NCI-H2227 treated with DMSO at 0.1 percent for 48 hours (cell line): ENCODE results near the gene PPIAL4G.
"Not testable (repeated sequence)": the region's sequence is repeated elsewhere in the genome, so short reads cannot be mapped to it uniquely, and the experiment has no call there.

ENCODE experiments used
- DNase-seq: peaks from one replicate; lab custom pipeline; 2025; lab: John Stamatoyannopoulos, UW

Gene PPIAL4G

GRCh38 chr1:148483029-148483428 lies at the start of gene PPIAL4G:
TSS of gene PPIAL4G (minus strand) at chr1:148483302. CDS start at chr1:148483252, 50 bp downstream.
- DNase-seq = not testable (repeated sequence)

- not testable (repeated sequence) for DNase-seq
Measured at GRCh38 chr1:148532158-148532557, 49.1 kb upstream of the PPIAL4G start.

DNA sequence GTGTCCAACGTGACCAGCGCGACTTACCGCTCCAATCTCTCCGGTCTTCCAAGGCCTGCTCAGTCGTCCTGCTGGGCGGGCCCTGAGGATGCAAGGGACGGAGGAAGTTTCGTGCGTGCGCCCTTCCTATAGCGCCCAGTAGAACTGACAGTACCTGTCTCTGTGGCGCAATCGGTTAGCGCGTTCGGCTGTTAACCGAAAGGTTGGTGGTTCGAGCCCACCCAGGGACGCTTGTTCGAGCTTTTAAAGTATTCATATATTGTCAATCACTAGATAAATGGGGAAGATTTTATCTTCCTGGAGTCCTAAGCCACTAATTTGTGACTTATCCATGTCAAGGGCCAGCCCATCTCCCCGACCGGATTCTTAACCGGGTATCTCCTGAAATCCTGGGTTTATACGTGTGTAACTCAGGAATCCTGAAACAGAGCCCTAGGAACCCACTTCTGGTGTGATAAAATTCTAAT lies 46.0 kb upstream of the PPIAL4G start:
- DNase-seq = not testable (repeated sequence)

- DNase-seq = not testable (repeated sequence)
Measured at GRCh38 chr1:148528591-148528990, 45.5 kb upstream of the PPIAL4G start.

- not testable (repeated sequence) for DNase-seq
Measured at GRCh38 chr1:148526587-148526986, 43.5 kb upstream of the PPIAL4G start.

DNA sequence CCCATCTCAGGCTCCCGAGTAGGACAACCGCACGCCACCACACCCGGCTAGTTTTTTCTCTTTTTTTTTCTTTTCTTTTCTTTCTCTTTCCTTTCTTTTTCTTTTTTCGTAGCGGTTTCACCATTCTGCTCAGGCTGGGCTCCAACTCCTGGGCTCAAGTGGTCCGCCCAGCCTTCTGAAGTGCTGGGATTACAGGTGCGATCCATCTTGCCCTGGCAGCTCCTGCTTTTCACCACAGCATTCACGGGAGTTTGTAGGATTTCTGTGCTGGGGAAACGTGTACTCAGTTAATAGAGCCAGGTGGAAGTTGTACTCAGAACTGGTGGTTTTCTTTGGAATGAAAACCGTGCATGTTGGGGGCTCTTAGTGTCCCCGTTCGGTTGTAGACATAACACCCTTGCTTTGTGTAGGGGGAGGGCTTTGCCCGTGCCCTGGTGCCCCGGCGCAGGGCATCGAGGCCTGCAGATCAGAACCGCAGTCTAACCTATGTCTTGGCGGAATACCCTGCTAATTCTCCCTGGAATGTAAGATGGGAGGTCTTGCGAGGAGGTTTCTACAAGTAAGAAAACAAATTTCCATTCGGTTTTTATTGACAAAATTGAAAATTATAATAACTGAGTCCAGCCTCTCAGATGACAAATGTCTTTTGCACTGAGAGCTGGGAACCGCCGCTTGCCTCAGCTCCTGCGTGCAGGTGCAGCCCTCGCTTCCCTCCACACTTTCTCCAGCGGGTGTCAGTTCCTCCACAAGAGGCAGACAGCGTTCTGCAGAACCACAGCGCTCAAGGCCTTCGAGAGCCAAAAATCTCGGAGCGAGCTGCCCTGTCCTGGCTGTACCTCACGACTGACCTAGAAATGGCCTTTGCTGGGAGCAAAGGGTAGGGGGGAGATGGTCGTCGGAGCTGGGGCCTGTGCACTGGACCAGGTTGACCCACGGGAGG lies 40.4 kb upstream of the PPIAL4G start:
- DNase-seq = not testable (repeated sequence)

GRCh38 chr1:148522561-148523204 lies 39.6 kb upstream of the PPIAL4G start:
- peak; percentile 0 for DNase-seq

GRCh38 chr1:148522072-148522471 lies 39.0 kb upstream of the PPIAL4G start:
- peak; percentile 0 for DNase-seq

GRCh38 chr1:148514310-148514709 lies 31.2 kb upstream of the PPIAL4G start:
- not testable (repeated sequence) for DNase-seq

DNA sequence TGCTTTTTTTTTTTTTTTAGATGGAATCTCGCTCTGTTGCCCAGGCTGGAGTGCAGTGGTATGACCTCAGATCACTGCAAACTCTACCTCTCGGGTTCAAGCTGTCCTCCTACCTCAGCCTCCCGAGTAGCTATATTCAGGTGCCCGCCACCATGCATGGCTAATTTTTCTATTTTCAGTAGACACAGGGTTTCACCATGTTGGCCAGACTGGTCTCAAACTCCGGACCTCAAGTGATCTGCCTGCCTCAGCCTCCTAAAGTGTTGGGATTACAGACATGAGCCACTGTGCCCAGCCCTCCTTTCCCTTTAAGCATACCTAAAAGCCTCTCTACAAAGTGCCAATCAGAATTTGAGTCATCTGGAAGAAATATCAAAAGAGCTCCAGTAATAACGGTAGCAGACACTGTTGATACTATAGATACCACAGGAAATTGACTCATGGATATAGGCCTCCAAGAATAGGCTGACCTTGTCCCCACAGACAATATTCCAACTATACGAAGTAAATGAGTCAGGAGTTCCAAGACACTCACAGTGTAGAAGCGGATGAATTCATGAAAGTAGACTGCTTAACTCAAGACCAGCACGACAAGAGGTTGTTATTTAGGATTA lies 29.6 kb upstream of the PPIAL4G start:
- DNase-seq = not testable (repeated sequence)

DNA sequence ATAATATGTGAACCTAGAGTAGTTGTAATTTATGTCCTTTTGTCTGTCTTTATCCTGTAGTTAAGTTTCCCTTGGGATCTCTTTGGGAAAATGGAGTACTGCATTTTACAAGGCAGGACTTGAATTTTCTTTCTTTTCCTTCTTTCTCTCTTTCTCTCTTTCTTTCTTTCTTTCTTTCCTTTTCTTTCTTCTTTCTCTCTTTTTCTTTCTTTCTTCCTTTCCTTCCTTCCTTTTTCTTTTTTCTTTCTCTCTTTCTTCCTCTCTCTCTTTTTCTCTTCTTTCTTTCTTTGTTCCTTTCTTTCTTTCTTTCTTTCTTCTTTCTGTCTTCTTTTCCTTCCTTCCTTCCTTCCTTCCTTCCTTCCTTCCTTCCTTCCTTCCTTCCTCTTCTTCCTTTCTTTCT lies 10.8 kb upstream of the PPIAL4G start:
- not testable (repeated sequence) for DNase-seq

GRCh38 chr1:148481134-148481533 lies 2.0 kb downstream of the PPIAL4G start:
- not testable (repeated sequence) for DNase-seq

DNA sequence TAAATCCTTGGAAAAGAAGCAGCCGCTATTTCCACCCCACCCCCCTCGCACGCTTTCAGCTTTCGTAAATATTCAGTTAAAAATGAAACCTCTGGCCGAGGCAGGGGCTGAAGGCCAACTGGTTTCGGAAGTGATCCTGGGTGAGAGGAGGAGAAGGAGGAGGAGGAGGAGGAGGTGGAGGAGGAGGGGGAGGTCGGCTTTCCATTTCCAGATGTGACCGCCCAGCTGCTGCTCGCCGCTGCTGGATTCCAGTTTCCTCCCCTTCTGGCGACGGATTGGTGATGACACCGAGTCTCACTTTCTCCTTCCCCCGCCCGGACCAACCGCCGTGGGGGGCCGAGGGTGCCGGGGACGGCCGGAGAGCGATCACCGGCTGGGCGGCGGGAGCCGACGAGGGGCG lies 23.4 kb downstream of the PPIAL4G start:
- not testable (repeated sequence) for DNase-seq

GRCh38 chr1:148458901-148459581 lies 24.1 kb downstream of the PPIAL4G start:
- not testable (repeated sequence) for DNase-seq

GRCh38 chr1:148458398-148458797 lies 24.7 kb downstream of the PPIAL4G start:
- not testable (repeated sequence) for DNase-seq

- not testable (repeated sequence) for DNase-seq
Measured at GRCh38 chr1:148452845-148453244, 30.3 kb downstream of the PPIAL4G start.

- DNase-seq = not testable (repeated sequence)
Measured at GRCh38 chr1:148439654-148440325, 43.3 kb downstream of the PPIAL4G start.

GRCh38 chr1:148435406-148435805 lies 47.7 kb downstream of the PPIAL4G start:
- DNase-seq = no peak

DNA sequence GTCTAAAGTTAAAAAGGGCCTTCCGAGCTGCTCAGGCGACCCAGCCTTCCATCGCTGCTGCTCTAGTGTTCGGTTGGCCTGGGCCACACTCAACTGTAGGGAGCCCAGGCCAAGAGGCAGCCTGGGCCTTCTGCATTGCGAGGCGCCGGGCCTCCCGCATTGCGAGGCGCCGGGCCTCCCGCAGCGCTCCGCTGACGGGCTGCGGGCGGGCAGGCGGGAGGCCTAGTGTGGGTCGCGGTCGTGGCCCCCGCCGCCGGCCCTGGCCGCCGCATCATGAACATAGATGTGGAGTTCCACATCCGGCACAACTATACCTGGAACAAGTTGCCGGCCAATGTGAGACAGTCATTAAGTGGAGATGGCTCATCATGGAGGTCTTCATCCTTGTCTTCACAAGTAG lies 48.3 kb downstream of the PPIAL4G start:
- DNase-seq = no peak

GRCh38 chr1:148432916-148433317 lies 50.2 kb downstream of the PPIAL4G start:
- not testable (repeated sequence) for DNase-seq
